Tongue (tissue), 2 donors: Measurements from ENCODE around the gene LIG1. TPM values are rescaled to one million over a fixed set of nuclear protein-coding genes. Genes with fewer than 3 reads are reported as not detected.

Experiments used
- DNase-seq: peaks from one replicate; pipeline ENCODE4 v3.0.0-alpha.2; 2015
- total RNA-seq: library from RNA; depleted of rRNA; stranded (reverse); fragments of >200 nt; gene quantifications from one replicate; pipeline ENCODE4 v1.2.3, GENCODE V29; 2014

LIG1 gene
- total RNA-seq, result 21.2 TPM

DNA sequence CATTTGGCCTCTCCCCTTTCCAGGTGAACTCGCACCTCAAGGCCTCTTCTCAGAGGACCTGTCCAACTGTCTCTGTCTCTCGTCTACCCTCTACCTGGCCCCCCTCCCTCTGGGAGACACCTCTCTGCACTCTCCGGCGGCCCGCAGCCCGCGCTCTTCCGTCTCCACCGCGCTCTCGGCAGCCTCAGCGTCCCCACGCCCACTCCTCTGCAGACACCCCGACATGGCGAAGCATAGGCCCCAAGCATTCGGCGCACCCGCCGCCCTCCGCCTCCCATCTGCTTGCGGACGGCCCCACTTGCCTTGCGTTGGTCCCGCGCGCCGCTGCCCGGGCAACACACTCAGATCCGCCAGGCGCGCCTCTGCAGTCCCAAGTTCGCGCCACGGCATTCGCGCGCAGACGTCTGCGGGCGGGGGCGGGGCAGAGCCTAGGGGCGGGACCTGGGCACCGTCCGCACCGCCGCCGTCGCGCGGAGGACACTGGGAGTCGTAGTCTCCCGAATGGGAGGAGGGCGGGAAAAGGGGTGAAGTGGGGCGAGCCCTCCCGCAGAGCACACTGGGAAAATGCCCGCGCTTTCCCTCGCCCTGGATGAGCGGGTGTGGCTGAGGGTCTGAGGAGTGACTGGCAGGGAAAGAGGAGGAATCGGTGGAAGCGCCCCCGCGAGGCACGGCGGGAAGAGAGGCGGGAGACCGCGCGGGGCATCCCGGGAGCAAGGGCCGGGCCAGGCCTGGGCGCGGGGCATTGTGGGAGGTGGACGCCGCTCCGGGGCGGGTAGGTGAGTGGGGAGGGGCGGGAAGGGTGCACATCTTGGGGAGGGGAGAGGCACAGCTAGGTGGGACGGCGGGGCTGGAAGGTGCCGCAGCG is at the start of gene LIG1, which contains the start of gene ZSWIM9:
TSS of gene LIG1 (minus strand) at position 406 of the 865 bp plus-strand sequence. CDS start 4,778 bp downstream, outside the sequence.
TSS of gene ZSWIM9 (plus strand) at position 742 of the 865 bp plus-strand sequence. CDS start 1,123 bp downstream, outside the sequence.
- peak; percentile 98 for DNase-seq

DNA sequence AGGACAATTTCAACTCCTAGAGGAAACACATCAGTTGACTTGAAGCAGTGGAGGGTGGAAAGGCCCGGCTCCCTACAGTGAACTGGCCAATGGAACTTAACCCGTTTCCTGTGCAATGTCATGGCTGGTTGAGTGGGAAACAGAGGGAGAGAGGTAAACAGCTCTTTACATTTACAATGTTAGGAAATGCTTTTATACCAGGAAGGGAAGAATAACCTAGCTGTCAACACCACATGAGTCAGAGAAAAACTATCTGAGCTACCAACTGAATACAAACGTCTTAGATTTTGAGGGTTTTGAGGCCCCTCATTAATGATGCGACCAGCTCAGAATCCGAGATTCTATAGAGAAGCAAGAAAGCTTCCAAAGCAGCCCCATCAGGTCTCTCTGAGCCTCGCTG is 48.9 kb upstream of the LIG1 start:
- DNase-seq, result no peak

DNA sequence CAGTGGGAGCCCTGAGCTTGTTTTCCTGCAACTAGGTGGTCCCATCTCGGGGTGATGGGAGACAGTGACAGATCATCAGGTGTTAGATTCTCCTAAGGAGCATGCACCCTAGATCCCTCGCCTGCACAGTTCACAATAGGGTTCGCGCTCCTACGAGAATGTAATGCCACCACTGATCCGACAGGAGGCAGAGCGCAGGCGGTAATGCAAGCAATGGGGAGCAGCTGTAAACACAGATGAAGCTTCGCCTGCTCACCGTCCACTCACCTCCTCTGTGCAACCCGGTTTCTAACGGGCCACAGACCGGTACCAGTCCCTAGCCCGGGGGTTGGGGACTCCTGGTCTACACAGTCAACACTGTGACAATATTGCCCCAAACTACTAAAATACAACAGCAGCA is 46.8 kb upstream of the LIG1 start:
- no peak for DNase-seq

DNA sequence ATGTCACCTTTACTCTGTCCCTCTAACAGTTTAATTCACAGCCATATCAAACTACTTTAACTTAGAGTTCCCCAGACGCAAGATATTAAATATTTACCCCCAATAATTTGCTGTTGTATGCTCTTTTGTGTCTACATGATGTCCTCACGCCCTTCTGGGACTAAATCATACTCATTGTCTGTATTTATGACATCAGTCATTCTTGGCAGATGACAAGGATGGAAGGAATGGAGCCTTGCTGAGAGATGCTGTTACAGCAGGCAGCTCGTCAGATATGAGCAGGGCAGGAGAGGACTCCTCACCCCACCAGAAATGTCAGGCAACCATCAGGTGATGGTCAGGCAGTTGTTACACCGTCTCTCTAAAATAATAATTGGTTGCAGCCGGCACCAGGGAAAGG is 43.8 kb upstream of the LIG1 start:
- DNase-seq, result no peak

DNA sequence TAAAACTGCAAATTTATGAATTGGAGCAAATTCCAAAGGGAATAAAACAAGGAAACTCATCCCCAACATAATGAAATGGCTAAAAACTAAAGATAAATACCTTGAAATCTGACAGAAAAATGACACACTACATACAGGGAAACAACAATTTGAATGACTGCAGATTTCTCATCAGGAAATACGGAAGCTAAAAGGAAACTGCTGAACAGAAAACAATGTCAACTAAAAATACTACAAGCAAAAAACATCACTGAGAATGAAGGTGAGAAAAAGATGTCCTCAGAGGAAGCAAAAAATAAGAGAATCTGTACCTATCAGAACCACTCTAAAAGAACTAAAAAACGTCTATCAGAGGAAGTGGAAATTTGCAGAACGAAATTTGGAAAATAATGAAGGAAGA is 39.9 kb upstream of the LIG1 start:
- no peak for DNase-seq

DNA sequence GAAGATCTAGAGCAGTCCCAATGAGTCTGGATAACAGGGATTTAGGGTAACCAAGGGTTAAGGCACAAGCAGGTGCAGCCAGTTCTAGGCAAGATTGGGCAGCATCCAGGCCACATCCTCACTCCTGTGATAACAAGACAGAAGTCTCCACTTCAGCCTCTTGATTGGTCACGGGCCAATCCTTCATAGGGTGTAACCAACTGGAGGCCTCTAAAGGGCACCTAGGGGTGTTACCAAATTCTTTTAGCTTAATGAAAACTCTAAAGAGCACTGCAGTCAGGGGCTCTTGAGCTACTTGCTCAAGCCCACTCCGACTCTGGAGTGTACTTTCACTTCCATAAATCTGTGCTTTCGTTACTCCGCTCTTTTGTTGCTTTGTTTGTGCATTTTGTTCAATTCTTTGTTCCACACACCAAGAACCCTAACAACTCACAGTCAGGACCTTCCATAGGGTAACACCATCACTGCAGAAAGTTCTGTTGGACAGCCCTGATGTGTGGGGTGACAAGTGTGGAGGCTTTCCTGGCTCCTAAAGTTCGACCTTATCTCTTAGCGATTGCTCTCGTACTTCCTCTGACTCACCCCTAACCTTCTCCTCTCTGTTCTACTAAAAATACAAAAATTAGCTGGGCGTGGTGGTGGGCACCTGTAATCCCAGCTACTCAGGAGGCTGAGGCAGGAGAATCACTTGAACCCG is 36.4 kb upstream of the LIG1 start:
- DNase-seq, result no peak

DNA sequence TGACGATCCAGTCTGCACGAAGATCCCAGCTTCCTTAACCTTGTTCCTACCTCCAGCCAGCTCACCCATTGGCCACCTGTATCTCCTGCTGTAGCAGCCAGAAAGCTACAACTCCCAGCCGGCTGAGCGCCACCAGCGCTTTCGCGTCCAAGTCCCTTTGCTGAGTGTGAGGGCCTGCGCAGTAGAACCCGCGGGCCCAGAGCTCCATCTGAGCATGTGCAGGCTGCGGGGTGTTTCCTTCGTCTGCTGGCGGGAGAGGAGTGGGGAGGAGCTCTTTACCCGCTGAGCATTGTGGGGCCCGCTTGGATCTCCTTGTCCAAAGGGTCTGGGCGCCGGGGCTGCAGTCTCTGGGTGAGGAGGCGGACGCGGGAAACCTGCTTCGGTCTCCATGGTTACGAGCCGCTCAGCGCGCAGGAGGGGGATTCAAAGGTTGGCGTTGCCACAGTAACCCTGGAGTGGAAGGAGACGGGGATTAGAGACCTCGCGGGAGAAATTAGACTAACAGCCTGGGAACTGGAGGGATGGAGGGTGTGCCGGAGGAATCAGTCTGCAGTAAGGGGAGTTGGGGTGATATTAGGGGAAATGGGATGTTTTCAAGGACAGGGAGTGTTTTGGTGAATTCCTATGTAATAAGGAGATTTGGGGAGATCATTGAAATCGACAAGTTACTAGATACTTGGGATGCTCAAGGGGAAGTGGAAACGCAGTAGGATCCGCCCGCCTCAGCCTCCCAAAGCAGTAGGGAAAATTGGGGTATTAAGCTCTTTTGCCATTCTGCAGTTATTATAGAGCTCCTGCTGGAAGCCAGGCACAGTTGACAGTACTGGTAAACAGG is 33.9 kb upstream of the LIG1 start:
- peak; percentile 99 for DNase-seq

DNA sequence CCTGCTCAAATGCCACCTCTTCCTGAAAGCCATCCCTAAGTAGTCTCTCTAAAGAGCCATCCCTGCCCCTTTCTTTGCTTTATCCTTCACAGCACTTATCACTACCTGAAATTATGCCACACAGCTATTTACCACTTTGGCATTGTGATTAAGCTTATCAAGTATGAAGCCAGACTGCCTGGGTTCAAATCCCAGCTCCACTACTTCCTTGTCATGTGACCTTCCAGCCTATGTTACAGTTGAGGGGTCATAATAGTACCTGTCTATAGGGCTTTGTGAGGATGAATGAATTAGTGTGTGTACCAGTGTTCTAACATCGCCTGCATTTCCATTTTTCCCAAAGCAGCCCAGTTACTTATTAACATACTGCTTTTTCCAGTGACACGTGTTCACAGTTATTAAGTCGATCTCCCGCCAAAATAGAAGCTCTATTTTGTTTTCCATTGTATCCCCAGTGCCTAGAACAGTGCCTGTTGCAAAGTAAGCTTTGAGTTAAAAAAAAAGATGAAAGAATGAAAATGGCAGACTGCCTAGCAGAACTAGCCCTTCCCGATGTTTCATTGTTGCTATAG is 33.2 kb upstream of the LIG1 start:
- no peak for DNase-seq

DNA sequence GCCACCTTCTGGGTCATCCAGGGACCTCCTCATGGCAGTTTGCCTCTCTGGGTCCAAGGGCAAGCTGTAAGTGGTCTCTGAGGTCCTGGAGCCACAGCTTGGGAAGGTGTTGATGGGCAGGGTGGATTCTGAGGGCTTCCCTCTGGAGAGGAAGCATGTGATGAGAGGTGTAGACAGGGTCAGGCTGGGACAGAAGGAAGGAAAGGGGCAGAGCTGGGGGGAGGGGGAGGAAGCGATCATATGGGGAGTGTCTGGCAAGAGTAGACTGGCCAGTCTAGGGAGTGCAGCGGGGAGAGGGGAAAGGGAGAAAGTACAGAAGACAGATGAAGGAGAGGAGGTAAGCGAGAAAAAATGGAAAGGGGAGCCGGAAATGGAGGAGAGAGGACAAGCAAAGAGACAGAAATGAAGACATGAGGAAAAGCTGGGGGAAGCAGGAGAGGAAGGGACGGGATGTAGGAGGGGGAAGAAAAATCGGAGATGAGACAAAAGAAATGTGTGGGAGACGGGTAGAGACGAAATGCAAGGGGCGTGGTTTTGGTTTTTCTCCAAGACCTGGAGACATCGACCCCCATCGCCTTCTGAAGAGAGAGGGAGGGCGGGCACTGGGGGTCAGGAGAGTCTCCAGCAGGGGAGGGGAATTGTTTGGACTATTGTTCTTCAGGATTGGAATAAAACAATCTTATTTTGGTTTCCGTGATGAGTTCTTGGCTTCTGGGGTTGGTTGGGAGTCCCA is 27.0 kb upstream of the LIG1 start:
- DNase-seq, result no peak

DNA sequence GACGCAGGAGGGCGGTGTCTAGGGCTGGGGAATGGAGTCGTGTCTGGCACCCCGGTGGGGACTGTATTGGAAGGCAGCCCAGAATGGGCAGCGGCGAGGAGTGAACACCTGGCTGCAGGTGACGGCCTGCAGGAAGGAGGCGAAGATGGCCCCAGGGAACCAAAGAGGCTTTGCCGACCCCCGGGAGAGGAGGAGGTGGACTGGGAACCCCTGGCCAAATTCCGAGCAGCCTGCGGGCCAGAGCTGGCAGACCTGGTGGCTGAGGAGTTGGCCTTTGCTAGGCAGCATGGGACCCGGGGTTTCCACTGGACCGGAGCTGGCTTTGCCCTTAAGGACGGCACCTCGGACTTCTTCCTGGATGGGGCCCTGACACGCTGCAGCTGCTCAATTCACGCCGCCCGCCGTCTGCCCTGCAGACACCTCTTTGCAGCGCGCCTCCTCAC is 26.2 kb upstream of the LIG1 start:
- no peak for DNase-seq

DNA sequence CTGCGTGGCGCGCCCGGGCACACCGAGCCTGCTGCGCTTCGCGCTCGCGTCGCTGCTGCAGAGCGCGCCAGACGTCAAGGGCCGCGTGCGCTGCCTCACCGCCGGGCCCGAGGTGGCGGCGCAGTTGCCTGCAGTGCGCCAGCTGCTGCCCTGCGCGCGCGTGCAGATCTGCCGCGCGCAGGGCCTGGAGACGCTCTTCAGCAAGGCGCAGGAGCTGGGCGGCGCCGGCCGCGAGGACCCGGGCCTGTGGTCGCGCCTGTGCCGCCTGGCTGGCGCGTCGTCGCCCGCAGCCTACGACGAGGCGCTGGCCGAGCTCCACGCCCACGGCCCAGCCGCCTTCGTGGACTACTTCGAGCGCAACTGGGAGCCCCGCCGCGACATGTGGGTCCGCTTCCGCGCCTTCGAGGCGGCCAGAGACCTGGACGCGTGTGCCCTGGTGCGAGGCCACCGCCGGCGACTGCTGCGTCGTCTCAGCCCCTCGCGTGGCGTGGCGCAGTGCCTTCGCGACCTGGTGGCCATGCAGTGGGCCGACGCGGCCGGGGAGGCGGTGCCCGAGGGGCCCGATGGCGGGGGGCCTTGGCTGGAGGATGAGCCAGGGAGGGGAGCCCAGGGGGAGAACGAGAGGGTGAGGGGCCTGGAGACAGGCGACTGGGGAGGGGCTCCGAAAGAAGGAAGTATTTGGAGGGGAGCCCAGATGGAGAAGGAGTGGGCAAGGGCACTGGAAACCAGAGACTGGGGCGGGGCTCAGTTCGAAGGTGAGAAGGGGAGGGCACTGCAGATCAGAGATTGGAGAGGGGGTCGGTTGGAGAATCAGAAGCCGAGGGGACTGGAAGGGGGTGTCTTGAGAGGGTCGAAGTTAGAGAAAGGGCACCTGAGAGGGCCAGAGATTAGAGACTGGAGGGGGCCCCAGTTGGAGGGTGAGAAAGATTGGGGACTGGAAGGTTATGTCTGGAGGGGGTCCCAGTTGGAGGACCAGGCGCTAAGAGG is 25.0 kb upstream of the LIG1 start:
- no peak for DNase-seq

DNA sequence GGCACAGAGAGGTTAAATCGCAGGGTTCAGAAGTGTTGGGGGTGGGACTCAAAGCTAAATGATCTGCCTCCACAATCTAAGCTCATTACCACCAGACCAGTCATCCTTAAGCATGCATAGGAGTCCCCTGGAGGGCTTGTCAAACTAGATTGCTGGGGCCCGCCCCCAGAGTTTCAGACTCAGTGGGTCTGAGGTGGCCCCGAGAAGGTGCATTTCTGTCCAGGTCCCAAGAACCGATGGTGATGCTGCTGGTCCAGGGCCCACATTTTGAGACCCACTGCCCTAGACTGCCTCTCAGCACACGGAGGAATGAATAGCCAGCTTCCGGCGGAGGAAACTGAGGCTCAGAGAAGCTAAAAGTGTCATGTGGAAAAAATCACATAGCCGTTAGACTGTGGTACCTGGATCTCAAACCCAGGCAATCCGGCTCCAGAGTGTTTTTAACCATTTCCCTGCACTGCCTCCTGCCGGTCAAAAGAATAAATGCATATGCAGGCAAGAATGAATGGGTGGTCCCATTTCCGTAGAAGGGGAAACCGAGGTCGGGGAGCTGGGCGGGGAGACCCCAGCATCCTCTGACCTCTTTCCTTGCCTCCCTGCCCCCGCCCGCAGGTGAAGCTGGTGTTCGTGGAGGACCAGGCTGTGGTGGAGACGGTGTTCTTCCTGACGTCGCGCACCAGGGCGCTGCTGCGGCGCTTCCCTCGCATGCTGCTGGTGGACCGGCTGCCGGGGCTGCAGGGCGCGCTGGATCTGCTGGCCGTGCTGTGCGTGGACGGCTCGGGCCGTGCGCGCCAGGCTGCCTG is 24.1 kb upstream of the LIG1 start:
- DNase-seq, result peak; percentile 28

DNA sequence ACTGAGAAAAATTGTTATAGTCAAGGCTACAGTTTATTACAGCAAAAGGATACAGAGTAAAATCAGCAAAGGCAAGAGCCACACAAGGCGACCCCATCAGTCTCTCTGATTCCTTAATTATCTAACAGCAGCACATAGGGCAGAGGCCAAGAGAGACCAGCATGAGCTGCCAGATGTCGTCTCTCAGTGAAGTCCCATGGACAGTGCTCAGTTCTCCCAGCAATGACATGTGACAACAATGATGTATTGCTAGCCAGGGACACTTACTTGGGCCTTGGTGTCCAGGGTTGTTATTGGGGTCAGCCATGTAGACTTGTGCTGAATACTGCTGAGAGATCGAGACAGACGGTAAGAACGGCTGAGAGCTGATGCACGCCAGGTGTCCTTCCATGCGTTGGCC is 22.6 kb upstream of the LIG1 start:
- no peak for DNase-seq

DNA sequence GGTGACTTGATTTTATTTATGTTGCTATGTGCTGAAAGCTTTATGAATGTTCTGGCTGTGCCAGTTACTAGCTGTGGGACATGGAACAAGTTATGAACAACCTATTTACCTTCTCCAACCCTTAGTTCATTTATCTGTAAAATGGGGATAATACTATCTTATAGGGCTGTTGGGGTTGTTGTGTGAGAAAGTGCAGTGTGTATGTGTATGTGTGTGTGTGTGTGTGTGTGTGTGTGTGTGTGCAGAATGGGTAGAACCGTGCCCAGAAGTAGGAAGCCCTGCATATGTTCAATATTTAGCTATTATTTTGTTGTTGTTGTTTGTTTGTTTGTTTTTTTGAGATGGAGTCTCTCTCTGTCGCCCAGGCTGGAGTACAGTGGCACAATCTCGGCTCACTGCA is 20.7 kb upstream of the LIG1 start:
- no peak for DNase-seq

DNA sequence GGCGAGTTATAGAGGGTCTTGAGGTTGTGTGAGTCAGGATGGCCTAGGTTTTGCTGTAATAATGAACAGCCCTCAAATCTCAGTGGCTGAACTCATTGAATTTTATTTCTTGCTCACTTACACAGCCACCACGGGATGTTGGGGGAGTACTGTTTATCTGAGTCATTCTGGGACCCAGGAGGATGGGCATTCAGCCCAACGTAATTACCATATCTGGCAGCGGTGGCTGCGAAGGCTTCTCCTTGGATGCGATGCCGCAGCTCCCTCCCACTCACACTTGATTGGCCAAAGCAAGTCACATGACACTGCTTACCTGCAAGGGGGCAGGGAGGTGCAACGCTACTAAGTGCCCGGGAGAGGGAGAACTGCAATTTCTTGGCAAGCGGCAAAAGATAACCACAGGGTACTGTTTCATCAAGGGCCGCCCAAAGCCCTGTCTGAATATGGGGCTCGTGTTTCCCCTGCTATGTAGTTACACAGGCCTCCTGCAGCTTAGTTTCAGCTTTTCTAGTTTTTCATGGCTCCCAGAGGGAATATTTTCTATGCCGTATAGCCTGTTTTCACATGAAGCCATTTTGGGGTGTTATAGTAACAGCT is 20.2 kb upstream of the LIG1 start:
- peak; percentile 53 for DNase-seq

DNA sequence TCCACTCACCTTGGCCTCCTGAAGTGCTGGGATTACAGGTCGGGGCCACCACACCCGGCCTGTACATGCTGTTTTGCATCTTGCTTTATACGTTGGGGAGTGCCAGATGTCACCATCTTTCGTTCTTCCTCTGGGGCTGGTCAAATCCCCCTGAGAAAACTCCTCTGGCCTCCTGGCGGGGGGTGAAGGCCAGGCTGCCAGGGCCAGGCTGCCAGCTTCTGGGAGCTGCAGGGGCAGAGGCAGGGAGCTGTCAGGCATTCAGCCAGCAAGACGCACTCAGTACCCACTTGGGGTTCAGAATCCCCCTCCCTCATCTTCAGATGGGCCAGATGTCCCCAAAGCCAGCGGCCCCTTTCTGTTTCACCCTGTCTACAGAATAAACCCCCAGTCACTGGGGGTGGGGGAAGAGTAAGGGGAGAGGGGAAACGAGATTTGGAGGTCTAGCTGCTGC is 16.4 kb upstream of the LIG1 start:
- DNase-seq, result peak; percentile 8

DNA sequence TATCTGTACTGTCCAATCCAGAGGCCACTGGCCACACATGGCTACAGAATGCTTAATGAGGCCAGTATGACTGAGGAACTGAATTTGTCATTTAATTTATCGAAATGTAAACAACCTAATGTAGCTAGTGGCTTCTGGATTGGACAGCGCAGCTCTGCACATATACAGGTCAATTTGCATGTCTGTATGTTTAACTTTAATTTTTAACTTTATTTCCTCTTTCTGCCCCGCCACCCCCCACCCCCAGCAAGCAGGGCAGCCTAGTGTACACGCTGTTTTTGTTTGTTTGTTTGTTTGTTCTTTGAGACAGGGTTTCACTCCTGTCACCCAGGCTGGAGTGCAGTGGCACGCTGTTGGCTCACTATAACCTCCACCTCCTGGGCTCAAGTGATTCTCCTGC is 15.9 kb upstream of the LIG1 start:
- no peak for DNase-seq

DNA sequence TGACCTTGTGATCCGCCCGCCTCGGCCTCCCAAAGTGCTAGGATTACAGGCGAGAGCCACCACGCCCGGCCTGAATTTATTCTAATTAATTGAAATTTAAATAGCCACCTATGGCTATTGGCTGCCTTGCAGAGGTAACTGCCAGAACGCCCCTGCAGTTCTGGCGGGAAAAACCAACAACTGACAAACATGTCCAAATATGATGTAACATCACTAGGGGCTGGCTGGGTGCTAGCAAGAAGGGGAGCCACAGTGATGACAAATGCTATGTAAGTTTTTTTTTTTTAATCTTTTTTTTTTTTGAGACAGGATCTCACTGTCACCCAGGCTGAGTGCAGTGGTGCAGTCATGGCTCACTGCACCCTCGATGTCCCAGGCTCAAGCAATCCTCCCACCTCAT is 13.2 kb upstream of the LIG1 start:
- no peak for DNase-seq

DNA sequence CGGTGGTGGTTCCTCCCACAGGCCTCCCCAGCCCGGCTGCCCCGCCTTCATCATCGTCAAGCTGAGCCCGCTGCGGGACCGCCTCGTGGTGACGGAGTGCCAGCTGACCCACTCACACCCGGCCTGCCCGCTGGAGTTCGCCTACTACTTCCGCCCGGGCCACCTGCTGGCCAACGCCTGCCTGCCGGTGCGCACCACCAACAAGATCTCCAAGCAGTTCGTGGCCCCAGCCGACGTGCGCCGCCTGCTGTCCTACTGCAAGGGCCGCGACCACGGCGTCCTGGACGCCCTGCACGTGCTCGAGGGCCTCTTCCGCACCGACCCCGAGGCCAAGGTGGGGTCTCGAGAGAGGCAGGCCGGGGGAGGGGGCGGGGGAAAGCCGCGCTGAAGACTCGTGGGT is 12.3 kb upstream of the LIG1 start:
- DNase-seq, result no peak
